Endodermal cell (in vitro differentiated cells): ENCODE measurements around the gene FTO. TPM values are rescaled to one million over a fixed set of nuclear protein-coding genes. Genes with fewer than 3 reads are reported as not detected.

Experiments used
- DNase-seq: peaks from one replicate; pipeline ENCODE4 v3.0.0-alpha.2; 2017
- H3K27ac ChIP-seq: 2 replicates; pipeline ENCODE4 v1.5.1; 2013; ENCODE audit warnings: mild to moderate bottlenecking, low read depth, low read length, moderate library complexity
- H3K27me3 ChIP-seq: 2 replicates; pipeline ENCODE4 v1.6.1; 2013; ENCODE audit warnings: mild to moderate bottlenecking, low read length, moderate library complexity; ENCODE audit not compliant: insufficient read depth, control insufficient read depth, poor library complexity, severe bottlenecking
- H3K36me3 ChIP-seq: 2 replicates; pipeline ENCODE4 v1.7.0; 2013; ENCODE audit warnings: mild to moderate bottlenecking, low read length, moderate library complexity; ENCODE audit not compliant: control insufficient read depth, insufficient read depth
- H3K4me1 ChIP-seq: one replicate; pipeline ENCODE4 v1.7.0; 2013; ENCODE audit warnings: low read length; ENCODE audit not compliant: control insufficient read depth, insufficient read depth
- H3K4me3 ChIP-seq: 2 replicates; pipeline ENCODE4 v1.5.1; 2013; ENCODE audit warnings: mild to moderate bottlenecking, low read length, moderate library complexity
- H3K9ac ChIP-seq: 2 replicates; pipeline ENCODE4 v1.6.1; 2013; ENCODE audit warnings: mild to moderate bottlenecking, low read length, moderate library complexity; ENCODE audit not compliant: poor library complexity, severe bottlenecking; ENCODE audit errors: extremely low read depth
- H3K9me3 ChIP-seq: 2 replicates; pipeline ENCODE4 v1.6.1; 2013; ENCODE audit warnings: mild to moderate bottlenecking, low read length, moderate library complexity; ENCODE audit not compliant: control insufficient read depth
- H3K27ac Mint-ChIP-seq: 2 replicates; pipeline ENCODE4 v1.8.0; 2020; ENCODE audit warnings: mixed read lengths
- H3K27me3 Mint-ChIP-seq: 2 replicates; pipeline ENCODE4 v1.8.0; 2021; ENCODE audit warnings: mild to moderate bottlenecking, mixed read lengths; ENCODE audit not compliant: insufficient read depth
- H3K36me3 Mint-ChIP-seq: 2 replicates; pipeline ENCODE4 v1.8.0; 2020; ENCODE audit warnings: low read depth, mixed read lengths
- H3K4me1 Mint-ChIP-seq: 2 replicates; pipeline ENCODE4 v1.8.0; 2020; ENCODE audit warnings: mixed read lengths
- H3K4me3 Mint-ChIP-seq: 2 replicates; pipeline ENCODE4 v1.8.0; 2020; ENCODE audit warnings: mild to moderate bottlenecking, moderate library complexity, mixed read lengths
- H3K9me3 Mint-ChIP-seq: 2 replicates; pipeline ENCODE4 v1.8.0; 2020; ENCODE audit warnings: mild to moderate bottlenecking, mixed read lengths
- CTCF ChIP-seq: fragments of 200-600 bp; sonication (generic); conservative IDR thresholded peaks from 2 replicates; pipeline ENCODE4 v1.5.0; 2021; ENCODE audit warnings: antibody characterized with exemption, mild to moderate bottlenecking
- WGBS, 2 experiments: methylation state at CpG; one replicate each; pipeline versions ENCODE4 v1.1.5 to v1.1.7; 2013; ENCODE audit warnings: missing lambda C conversion rate in 2 of 2, mixed read lengths in 1 of 2; ENCODE audit not compliant: insufficient coverage in 1 of 2, insufficient read length in 1 of 2; 5-methylcytosine and 5-hydroxymethylcytosine counted together
- total RNA-seq, 2 donors: library from RNA; stranded (reverse); fragmentation: NEBNext Ultra II Directional in 1 of 2; extraction: Animal tissue kit (Norgen Biotek cat#: 25700) in 1 of 2; gene quantifications; 2 replicates in 1 of 2; 3 replicates in 1 of 2; pipeline ENCODE4 v1.2.1, GENCODE V29; 2021

Gene FTO
- total RNA-seq, 2 donors from 2014 or later: 80.3 to 102 TPM

- no peaks in the 10 kb centered on the region for H3K4me1 ChIP-seq
- H3K27me3 ChIP-seq: no peaks in the 10 kb centered on the region
- no peak overlapping the region for H3K9ac ChIP-seq
- no peak for TF ChIP-seq CTCF
- H3K27ac ChIP-seq: no peak overlapping the region
- H3K9me3 ChIP-seq: no peaks in the 10 kb centered on the region
- DNase-seq: no peak
- Mint-ChIP-seq H3K36me3 (no peaks in the 10 kb centered on the region), H3K27ac (no peak overlapping the region), H3K4me3 (no peak overlapping the region), H3K9me3 (no peaks in the 10 kb centered on the region), H3K27me3 (no peaks in the 10 kb centered on the region), H3K4me1 (peaks cover 13% of the 10 kb centered on the region)
- no peaks in the 10 kb centered on the region for H3K36me3 ChIP-seq
- no peak overlapping the region for H3K4me3 ChIP-seq
- 93 to 100% methylated on average over 1 to 3 of the region's 3 CpGs for WGBS, 2 experiments
Measured at GRCh38 chr16:54076006-54076504, 372.1 kb downstream of the FTO start.

DNA sequence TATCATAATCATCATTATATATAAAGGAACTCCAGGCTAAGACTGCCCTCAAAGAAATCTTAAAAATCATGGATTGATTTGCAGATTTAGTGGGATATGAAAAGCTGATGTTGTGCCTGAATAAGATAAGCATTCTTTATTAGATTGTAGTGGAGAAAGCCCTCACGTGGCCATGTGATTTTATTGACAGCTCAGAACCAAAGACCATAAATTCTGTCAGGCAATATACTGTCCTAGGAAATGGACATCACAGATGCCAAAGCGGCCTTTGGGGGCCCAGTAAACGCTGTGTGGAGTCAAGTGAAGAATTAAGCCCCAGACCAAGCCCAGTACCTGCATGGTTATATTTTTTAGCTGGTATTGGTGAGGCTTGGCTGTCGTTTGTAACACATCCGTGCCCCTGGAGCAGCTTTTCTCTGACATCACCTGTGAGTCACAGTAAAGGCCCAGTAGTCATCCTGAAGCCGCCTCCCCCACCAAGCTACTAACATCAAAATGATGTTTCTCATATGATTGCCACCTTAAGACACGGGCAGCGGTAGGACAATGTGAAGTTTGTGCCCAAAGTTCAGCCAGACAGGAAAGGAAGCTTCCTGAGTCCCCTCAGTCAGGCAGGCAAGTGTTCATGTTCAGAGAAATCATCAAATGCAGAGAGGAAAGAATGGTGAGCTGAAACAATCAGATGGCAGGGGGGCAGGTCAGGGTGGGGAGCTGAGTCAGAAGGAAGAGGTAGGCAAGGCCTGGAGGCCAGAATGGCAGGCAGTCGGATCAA, 373.3 kb downstream of the FTO start:
- H3K4me3 ChIP-seq: no peak overlapping the region
- no peaks in the 10 kb centered on the region for H3K27me3 ChIP-seq
- H3K9me3 ChIP-seq: no peaks in the 10 kb centered on the region
- no peak overlapping the region for H3K27ac ChIP-seq
- H3K4me3 Mint-ChIP-seq: no peak overlapping the region
- DNase-seq: no peak
- no peak overlapping the region for H3K9ac ChIP-seq
- H3K27me3 Mint-ChIP-seq: no peaks in the 10 kb centered on the region
- no peaks in the 10 kb centered on the region for H3K9me3 Mint-ChIP-seq
- no peak for TF ChIP-seq CTCF
- 86 to 96% methylated on average over 5 to 9 of the region's 9 CpGs for WGBS, 2 experiments
- H3K4me1 ChIP-seq: no peaks in the 10 kb centered on the region
- no peaks in the 10 kb centered on the region for H3K36me3 ChIP-seq
- no peak overlapping the region for H3K27ac Mint-ChIP-seq
- peaks cover 13% of the 10 kb centered on the region for H3K4me1 Mint-ChIP-seq
- no peaks in the 10 kb centered on the region for H3K36me3 Mint-ChIP-seq

DNA sequence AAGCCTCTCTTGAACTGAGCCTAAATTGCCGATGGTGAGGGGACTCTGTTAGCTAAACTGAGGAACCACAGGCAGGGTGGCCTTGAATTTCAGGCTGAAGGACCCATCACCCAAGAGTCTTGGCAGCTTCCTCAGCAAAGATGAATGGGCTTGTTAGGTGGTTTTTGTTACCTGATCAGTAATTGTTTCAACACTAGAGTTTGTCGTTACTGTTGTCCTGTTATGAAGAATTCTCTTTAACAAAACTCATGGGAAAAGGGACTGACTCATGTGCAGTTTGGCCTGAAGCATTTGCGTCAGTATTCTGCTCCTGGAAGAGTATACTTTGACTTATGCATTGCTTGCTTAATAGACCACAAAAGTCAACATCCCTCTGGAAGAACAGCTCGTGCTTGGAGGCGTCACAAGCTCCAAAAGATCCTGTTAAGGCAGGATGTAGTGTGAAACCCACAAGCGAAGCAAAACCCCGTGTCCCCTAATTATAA, 376.6 kb downstream of the FTO start:
- Mint-ChIP-seq H3K27me3 (no peaks in the 10 kb centered on the region), H3K36me3 (no peaks in the 10 kb centered on the region), H3K27ac (no peak overlapping the region), H3K4me1 (peaks cover 7% of the 10 kb centered on the region), H3K9me3 (no peaks in the 10 kb centered on the region), H3K4me3 (no peak overlapping the region)
- Histone ChIP-seq H3K9ac (no peak overlapping the region), H3K4me3 (no peak overlapping the region), H3K4me1 (no peaks in the 10 kb centered on the region), H3K36me3 (no peaks in the 10 kb centered on the region), H3K27me3 (no peaks in the 10 kb centered on the region), H3K27ac (no peak overlapping the region), H3K9me3 (no peaks in the 10 kb centered on the region)
- WGBS, 2 experiments: 94 to 100% methylated on average over 2 to 7 of the region's 7 CpGs
- no peak for TF ChIP-seq CTCF
- DNase-seq: no peak
